Endometrial microvascular endothelial cells (primary cell): ENCODE measurements around the gene STN1. TPM values are rescaled to one million over a fixed set of nuclear protein-coding genes. Genes with fewer than 3 reads are reported as not detected.

Experiments
- in situ Hi-C: cut with HindIII; loops from 2 replicates; pipeline ENCODE4 v1.10.0; 2017; ENCODE audit warnings: low sequenced_read_pairs, low pct_unique_long_range_greater_than_20kb; ENCODE audit errors: inconsistent ontology term
- total RNA-seq: library from RNA; depleted of rRNA; stranded (reverse); fragments of >200 nt; gene quantifications from one replicate; pipeline ENCODE4 v1.2.3, GENCODE V29; 2015; ENCODE audit errors: inconsistent ontology term

Gene STN1
- total RNA-seq, 1 donor from 2014 or later = 40.7 TPM

GRCh38 chr10:103876155-103876554 lies 41.8 kb downstream of the STN1 start:
- in situ Hi-C loops = no loop called here

- in situ Hi-C loops = no loop called here
These were observed 43.3 kb downstream of the STN1 start for GRCh38 chr10:103874730-103875129.

GRCh38 chr10:103872137-103872931 lies 45.6 kb downstream of the STN1 start:
- in situ Hi-C loops = no loop called here

- in situ Hi-C loops = no loop called here
These were observed 47.0 kb downstream of the STN1 start for GRCh38 chr10:103871006-103871405.

- in situ Hi-C loops = no loop called here
These were observed 47.5 kb downstream of the STN1 start for GRCh38 chr10:103870516-103870915.

GRCh38 chr10:103869336-103869735 lies 48.6 kb downstream of the STN1 start:
- in situ Hi-C loops = no loop called here

- in situ Hi-C loops = no loop called here
These were observed 49.8 kb downstream of the STN1 start for GRCh38 chr10:103868200-103868599.

- in situ Hi-C loops = no loop called here
These were observed 56.5 kb downstream of the STN1 start for GRCh38 chr10:103861505-103861904.

GRCh38 chr10:103859161-103860086 lies 58.6 kb downstream of the STN1 start:
- in situ Hi-C loops = no loop called here

- in situ Hi-C loops = no loop called here
These were observed 59.6 kb downstream of the STN1 start for GRCh38 chr10:103858360-103858759.

GRCh38 chr10:103856797-103857170 lies 61.2 kb downstream of the STN1 start:
- in situ Hi-C loops = no loop called here

- in situ Hi-C loops = no loop called here
These were observed 61.9 kb downstream of the STN1 start for GRCh38 chr10:103855852-103856796.

GRCh38 chr10:103855424-103855823 lies 62.6 kb downstream of the STN1 start, which contains the start of gene SH3PXD2A:
SH3PXD2A (minus strand) TSS chr10:103855576; CDS start chr10:103855266, 310 bp downstream.
- in situ Hi-C loops = no loop called here

- in situ Hi-C loops = no loop called here
These were observed 63.1 kb downstream of the STN1 start for GRCh38 chr10:103854686-103855391.

GRCh38 chr10:103854265-103854685 lies 63.7 kb downstream of the STN1 start:
- in situ Hi-C loops = no loop called here

GRCh38 chr10:103853428-103854264 lies 64.3 kb downstream of the STN1 start:
- in situ Hi-C loops = no loop called here

GRCh38 chr10:103852856-103853255 lies 65.1 kb downstream of the STN1 start:
- in situ Hi-C loops = no loop called here
